AG09319 (cell line): ENCODE data around the gene LRRC63.

Experiments used
- DNase-seq: peaks from one replicate; pipeline ENCODE4 v3.0.0-alpha.2; 2010; ENCODE audit warnings: low read depth; ENCODE audit errors: extremely low read depth
- TF ChIP-seq, protein P1 (sequence below): IDR thresholded peaks from 2 replicates; pipeline ENCODE4 v1.5.1; 2011; ENCODE audit warnings: low read depth, mild to moderate bottlenecking, inconsistent platforms, low read length, moderate library complexity

Gene LRRC63

DNA sequence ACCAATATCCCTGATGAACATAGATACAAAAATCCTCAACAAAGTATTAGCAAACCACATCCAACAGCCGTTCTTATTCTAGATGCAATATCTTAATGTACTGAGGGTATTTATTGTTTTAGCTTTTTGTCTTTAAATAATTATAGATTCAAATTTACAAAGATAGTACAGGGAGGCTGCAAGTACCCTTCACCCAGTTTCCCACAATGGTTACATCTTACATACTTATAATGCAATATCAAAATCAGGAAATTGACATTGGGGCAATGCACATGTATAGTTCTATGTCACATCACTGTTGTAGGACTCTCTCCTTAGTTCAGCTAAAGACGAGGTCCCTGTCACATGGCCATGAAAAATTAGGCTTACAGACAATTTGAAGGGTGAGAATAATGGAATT, 99.5 kb downstream of the LRRC63 start:
- TF ChIP-seq, protein P1, sequence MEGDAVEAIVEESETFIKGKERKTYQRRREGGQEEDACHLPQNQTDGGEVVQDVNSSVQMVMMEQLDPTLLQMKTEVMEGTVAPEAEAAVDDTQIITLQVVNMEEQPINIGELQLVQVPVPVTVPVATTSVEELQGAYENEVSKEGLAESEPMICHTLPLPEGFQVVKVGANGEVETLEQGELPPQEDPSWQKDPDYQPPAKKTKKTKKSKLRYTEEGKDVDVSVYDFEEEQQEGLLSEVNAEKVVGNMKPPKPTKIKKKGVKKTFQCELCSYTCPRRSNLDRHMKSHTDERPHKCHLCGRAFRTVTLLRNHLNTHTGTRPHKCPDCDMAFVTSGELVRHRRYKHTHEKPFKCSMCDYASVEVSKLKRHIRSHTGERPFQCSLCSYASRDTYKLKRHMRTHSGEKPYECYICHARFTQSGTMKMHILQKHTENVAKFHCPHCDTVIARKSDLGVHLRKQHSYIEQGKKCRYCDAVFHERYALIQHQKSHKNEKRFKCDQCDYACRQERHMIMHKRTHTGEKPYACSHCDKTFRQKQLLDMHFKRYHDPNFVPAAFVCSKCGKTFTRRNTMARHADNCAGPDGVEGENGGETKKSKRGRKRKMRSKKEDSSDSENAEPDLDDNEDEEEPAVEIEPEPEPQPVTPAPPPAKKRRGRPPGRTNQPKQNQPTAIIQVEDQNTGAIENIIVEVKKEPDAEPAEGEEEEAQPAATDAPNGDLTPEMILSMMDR = no peak
- DNase-seq = no peak

DNA sequence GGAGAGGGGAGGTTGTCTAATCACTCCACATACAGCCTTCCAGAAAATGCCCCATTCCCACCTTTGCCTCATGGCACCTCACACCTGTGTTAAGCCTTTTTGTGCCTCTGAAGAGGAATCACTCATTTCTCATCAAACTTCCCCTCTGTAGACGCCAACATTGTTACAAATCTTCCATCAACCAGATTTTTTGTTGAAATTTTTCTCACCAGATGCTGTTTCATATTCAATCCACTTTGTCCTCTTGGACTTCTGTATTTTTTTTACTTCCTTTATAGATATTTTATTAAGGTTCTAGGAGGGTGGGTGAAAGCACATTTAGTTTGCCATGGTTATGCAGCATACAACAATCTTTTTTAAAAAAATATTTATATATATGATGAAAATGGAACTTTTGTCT, 101.3 kb downstream of the LRRC63 start:
- TF ChIP-seq, protein P1 = no peak
- no peak for DNase-seq

DNA sequence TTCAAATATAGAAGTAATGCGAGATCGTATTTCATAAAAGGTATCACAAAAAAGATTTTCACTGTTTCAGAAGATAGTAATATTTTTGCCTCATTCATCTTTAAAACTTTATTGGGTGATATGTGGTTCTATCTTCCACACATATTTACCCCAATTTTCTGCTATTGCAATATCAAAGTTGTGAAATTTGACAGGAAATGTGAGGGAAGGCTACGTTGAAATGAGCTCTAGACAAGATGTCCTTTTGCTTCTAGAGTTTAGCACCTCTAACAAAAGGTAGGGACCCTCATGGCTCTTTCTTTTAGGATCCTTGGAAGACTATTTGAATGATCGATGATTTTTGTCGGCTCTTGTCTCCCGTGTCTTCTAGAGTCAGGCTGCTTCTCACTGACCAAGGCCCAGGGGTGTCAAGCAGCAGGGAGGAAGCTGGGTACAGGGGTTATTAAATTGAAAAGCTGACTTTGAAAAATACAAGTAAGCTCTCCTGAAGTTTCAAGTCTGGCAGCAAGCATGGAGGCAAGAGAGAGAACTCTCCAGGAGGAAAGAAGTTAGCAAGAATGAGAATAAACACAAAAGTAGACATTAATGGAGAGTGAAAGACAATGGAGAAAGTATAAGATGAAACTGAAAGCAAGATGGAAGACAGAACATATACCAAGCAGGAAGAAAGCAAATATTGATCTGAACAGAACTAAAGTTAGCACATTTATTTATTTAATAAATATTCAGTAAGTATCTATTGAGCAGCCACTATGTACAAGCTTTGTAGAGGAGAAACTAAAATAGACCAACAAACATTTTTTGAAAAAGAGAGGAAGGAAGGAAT, 101.9 kb downstream of the LRRC63 start:
- TF ChIP-seq, protein P1 = no peak
- DNase-seq = no peak

DNA sequence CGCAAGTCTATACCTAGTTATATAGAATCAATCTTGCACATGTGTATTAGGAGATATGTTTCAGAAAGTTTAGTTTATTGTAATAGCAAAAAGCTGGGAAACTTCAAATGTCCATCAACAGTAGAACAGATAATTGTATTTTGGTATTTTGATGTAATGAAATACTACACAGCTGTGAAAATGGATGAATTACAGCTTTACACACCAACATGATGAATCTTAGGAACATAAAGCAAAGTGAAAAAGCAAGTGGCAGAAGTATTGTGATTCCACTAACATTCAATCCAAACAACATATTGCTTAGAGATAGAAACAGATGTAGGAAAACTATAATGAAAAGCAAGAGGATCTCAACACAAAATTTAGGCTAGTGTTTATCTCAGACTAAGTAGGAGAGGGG, 102.9 kb downstream of the LRRC63 start:
- TF ChIP-seq, protein P1 = no peak
- no peak for DNase-seq

DNA sequence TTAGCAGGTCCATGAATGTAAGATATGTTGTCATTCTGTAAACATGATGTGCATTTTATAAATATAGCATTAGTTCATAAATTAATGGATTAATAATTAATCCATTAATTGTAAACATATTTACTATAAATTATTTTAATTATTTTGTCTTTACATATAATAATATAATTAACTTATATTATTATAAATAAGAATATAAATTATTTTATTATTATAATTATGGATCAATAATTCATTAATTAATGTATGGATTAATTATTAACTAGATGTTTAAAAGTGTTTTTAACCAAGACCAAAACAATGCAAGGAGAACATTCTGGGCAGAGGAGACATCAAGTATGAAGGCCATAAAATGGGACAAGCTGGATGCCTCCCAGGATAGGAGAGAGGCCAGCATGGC, 103.3 kb downstream of the LRRC63 start:
- TF ChIP-seq, protein P1 = no peak
- no peak for DNase-seq

DNA sequence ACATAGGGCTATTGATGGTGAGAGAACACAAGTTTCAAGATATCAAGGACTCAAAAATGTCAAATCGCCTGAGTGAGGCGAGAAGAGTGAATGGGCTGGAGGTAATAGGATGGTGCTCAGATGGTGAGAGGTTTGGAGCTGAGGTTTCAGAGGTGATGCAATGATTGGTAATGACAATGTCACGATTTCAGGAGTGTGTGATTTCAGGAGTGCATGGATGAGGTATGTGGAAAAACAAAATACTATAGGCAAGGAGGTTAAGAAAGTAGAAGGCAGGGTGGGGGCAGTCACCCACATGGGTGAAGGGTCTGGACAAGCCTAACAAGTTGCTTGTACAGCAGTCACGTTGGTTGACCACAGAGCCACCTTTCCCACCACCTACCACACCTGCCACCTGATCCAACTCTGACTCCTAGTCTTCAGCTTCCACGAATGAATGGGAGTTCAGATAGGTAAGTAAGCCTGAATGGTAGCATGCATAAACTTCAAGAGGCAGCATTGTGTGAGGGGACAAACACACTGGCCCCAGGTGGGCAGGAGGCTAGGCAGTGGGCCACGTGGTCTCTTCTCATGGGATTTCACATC, 103.9 kb downstream of the LRRC63 start:
- TF ChIP-seq, protein P1 = no peak
- DNase-seq = no peak

DNA sequence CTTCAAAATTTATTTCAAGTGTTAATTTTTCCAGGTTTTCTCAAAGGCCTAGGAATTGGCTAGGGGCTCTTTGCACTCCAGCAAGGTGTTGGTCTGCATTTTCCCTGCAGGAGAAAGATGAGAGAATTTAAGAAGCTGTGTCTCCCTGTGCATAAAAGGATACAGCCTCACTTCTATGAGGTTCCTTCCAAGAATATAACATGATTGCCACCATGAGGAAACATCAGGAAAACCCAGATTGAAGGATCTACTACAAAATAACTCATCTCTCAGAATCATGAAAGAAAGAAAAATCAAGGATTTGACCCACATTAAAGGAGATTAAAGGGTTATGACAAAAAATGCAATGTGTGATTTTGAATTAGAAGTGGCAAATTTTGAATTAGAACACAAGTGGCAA, 105.4 kb downstream of the LRRC63 start:
- TF ChIP-seq, protein P1 = peak; percentile 32

More for the DNA sequence above, 105.4 kb downstream of the LRRC63 start:
- DNase-seq = no peak
